Endothelial cell (in vitro differentiated cells): ENCODE measurements around the gene TTC4. TPM values are rescaled to one million over a fixed set of nuclear protein-coding genes. Genes with fewer than 3 reads are reported as not detected.

ENCODE experiments used
- DNase-seq: peaks from one replicate; pipeline ENCODE4 v3.0.0; 2021; ENCODE audit warnings: low spot score
- H3K27ac Mint-ChIP-seq: one replicate; pipeline ENCODE4 v1.8.0; 2021; ENCODE audit warnings: mixed read lengths, inconsistent platforms; ENCODE audit not compliant: unreplicated experiment
- H3K27me3 Mint-ChIP-seq: one replicate; pipeline ENCODE4 v1.8.0; 2021; ENCODE audit warnings: mild to moderate bottlenecking, moderate library complexity, mixed read lengths, inconsistent platforms; ENCODE audit not compliant: unreplicated experiment
- H3K36me3 Mint-ChIP-seq: one replicate; pipeline ENCODE4 v1.8.0; 2021; ENCODE audit warnings: mild to moderate bottlenecking, low read depth, mixed read lengths, inconsistent platforms; ENCODE audit not compliant: unreplicated experiment
- H3K4me1 Mint-ChIP-seq: one replicate; pipeline ENCODE4 v1.8.0; 2021; ENCODE audit warnings: mild to moderate bottlenecking, mixed read lengths, inconsistent platforms; ENCODE audit not compliant: unreplicated experiment
- H3K4me3 Mint-ChIP-seq: one replicate; pipeline ENCODE4 v1.8.0; 2021; ENCODE audit warnings: mild to moderate bottlenecking, mixed read lengths, inconsistent platforms; ENCODE audit not compliant: unreplicated experiment
- H3K9me3 Mint-ChIP-seq: one replicate; pipeline ENCODE4 v1.8.0; 2021; ENCODE audit warnings: mixed read lengths, inconsistent platforms; ENCODE audit not compliant: unreplicated experiment
- CTCF ChIP-seq: fragments of 200-600 bp; sonication (generic); IDR thresholded peaks from one replicate; pipeline ENCODE4 v1.5.0; 2021; ENCODE audit warnings: antibody characterized with exemption; ENCODE audit not compliant: unreplicated experiment
- total RNA-seq: library from RNA; stranded (reverse); fragmentation: NEBNext Ultra II Directional; extraction: Animal tissue kit (Norgen Biotek cat#: 25700); gene quantifications from one replicate; pipeline ENCODE4 v1.2.1, GENCODE V29; 2021; ENCODE audit not compliant: unreplicated experiment

The TTC4 gene
- total RNA-seq, 1 donor from 2014 or later, result 16.4 TPM

GRCh38 chr1:54695764-54696163 lies 19.9 kb upstream of the TTC4 start:
- Mint-ChIP-seq H3K27ac (no peak overlapping the region), H3K4me3 (no peak overlapping the region), H3K27me3 (peaks cover 2% of the 10 kb centered on the region), H3K4me1 (no peaks in the 10 kb centered on the region), H3K36me3 (no peaks in the 10 kb centered on the region), H3K9me3 (no peaks in the 10 kb centered on the region)
- TF ChIP-seq CTCF, result no peak
- no peak for DNase-seq

DNA sequence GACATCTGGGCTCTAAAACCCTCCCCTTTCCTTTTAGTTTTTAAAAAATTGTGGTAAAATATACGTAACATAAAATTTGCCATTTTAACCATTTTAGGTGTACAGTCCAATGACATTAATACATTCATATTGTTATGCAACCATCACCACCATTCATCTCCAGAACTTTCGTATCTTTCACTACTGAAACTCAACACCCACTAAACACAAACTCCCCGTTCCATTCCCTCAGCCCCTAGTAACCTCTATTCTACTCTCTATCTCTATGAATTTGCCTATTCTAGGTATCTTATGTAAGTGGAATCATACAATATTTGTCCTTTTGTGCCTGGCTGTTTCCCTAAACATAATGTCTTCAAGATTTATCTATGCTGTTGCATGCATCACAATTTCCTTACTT lies 19.4 kb upstream of the TTC4 start:
- H3K36me3 Mint-ChIP-seq, result no peaks in the 10 kb centered on the region
- no peak for DNase-seq
- H3K4me1 Mint-ChIP-seq, result no peaks in the 10 kb centered on the region
- peaks cover 2% of the 10 kb centered on the region for H3K27me3 Mint-ChIP-seq
- H3K9me3 Mint-ChIP-seq, result no peaks in the 10 kb centered on the region
- H3K27ac Mint-ChIP-seq, result no peak overlapping the region
- no peak for TF ChIP-seq CTCF
- no peak overlapping the region for H3K4me3 Mint-ChIP-seq

DNA sequence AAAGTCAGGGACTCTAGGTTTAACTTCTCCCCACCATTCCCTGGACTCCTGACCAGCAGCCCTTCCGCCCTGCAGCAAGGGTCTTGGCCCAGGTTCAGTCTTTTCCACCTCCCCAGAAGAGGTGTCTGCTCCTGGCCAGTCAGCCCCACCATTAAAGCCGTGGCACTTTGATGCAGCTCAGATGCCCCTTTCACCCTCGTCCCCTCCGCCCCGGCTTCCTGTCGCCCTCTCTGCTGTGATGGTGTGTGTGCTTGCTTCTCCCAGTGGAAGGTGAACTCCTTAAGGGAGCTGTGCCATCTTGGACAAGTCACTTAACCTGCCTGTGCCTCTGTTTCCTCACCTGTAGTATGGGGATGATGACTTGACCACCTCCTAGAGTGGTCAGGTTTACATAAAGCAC lies 17.8 kb upstream of the TTC4 start:
- Mint-ChIP-seq H3K36me3 (no peaks in the 10 kb centered on the region), H3K4me3 (no peak overlapping the region), H3K27me3 (peaks cover 2% of the 10 kb centered on the region), H3K27ac (no peak overlapping the region), H3K4me1 (no peaks in the 10 kb centered on the region), H3K9me3 (no peaks in the 10 kb centered on the region)
- TF ChIP-seq CTCF, result no peak
- DNase-seq, result no peak

- Mint-ChIP-seq H3K4me1 (no peaks in the 10 kb centered on the region), H3K27me3 (peaks cover 2% of the 10 kb centered on the region), H3K9me3 (no peaks in the 10 kb centered on the region), H3K27ac (no peak overlapping the region), H3K36me3 (no peaks in the 10 kb centered on the region), H3K4me3 (no peak overlapping the region)
- no peak for DNase-seq
- no peak for TF ChIP-seq CTCF
Measured at GRCh38 chr1:54698346-54698745, 17.3 kb upstream of the TTC4 start.

- Mint-ChIP-seq H3K4me3 (no peak overlapping the region), H3K4me1 (no peaks in the 10 kb centered on the region), H3K36me3 (no peaks in the 10 kb centered on the region), H3K27me3 (no peaks in the 10 kb centered on the region), H3K9me3 (no peaks in the 10 kb centered on the region), H3K27ac (no peak overlapping the region)
- TF ChIP-seq CTCF, result no peak
- DNase-seq, result no peak
Measured at GRCh38 chr1:54699936-54700525, 15.6 kb upstream of the TTC4 start.
